HCT116 (cell line): ENCODE measurements around the gene IRAK2.
"Not testable (repeated sequence)": the region's sequence is repeated elsewhere in the genome, so short reads cannot be mapped to it uniquely, and the experiment has no call there.

Experiments used
- EZH2phosphoT487 ChIP-seq: fragments of 200-600 bp; IDR thresholded peaks from 2 replicates; pipeline ENCODE4 v1.6.1; 2018; ENCODE audit warnings: antibody characterized with exemption, borderline replicate concordance
- POLR2A ChIP-seq: IDR thresholded peaks from 2 replicates; pipeline ENCODE4 v1.7.0; 2011; ENCODE audit warnings: borderline replicate concordance; ENCODE audit not compliant: insufficient read depth, insufficient read length; ENCODE audit errors: extremely low read depth
- POLR2AphosphoS5 ChIP-seq: IDR thresholded peaks from 2 replicates; pipeline ENCODE4 v1.6.1; 2011; ENCODE audit warnings: mild to moderate bottlenecking, low read depth, low read length, moderate library complexity
- RAD21 ChIP-seq: IDR thresholded peaks from 2 replicates; pipeline ENCODE4 v1.6.1; 2012; ENCODE audit warnings: low read depth, mild to moderate bottlenecking
- TF ChIP-seq, protein P1 (sequence below): IDR thresholded peaks from 2 replicates; pipeline ENCODE4 v1.6.1; 2012
- TF ChIP-seq, protein P2 (sequence below), 3 experiments: fragments of 200-600 bp in 1 of 3; sonication (generic) in 1 of 3; IDR thresholded peaks in 2 of 3; conservative IDR thresholded peaks in 1 of 3; 2 replicates each; pipeline ENCODE4 v1.5.1; 2012 to 2017; ENCODE audit warnings: low read depth in 2 of 3, low read length in 2 of 3, antibody characterized with exemption in 1 of 3, borderline replicate concordance in 1 of 3, control low read depth in 1 of 3, mild to moderate bottlenecking in 1 of 3, mixed read lengths in 1 of 3, mixed run types in 1 of 3, moderate library complexity in 1 of 3; ENCODE audit not compliant: insufficient read depth in 1 of 3

DNA sequence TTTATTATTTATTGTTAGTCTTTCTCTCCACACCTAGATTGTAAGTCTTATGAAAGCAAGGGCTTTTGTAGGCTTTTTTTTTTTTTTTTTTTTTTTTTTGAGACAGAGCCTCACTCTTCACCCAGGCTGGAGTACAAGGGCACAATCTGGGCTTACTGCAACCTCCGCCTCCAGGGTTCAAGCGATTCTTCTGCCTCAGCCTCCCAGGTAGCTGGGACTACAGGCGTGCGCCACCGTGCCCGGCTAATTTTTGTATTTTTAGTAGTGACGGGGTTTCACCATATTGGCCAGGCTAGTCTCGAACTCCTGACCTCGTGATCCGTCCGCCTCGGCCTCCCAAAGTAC, 546 bp upstream of the IRAK2 start:
- TF ChIP-seq, protein P1, sequence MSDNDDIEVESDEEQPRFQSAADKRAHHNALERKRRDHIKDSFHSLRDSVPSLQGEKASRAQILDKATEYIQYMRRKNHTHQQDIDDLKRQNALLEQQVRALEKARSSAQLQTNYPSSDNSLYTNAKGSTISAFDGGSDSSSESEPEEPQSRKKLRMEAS: not testable (repeated sequence)
- not testable (repeated sequence) for TF ChIP-seq RAD21, POLR2A, EZH2phosphoT487, POLR2AphosphoS5
- TF ChIP-seq, protein P2, sequence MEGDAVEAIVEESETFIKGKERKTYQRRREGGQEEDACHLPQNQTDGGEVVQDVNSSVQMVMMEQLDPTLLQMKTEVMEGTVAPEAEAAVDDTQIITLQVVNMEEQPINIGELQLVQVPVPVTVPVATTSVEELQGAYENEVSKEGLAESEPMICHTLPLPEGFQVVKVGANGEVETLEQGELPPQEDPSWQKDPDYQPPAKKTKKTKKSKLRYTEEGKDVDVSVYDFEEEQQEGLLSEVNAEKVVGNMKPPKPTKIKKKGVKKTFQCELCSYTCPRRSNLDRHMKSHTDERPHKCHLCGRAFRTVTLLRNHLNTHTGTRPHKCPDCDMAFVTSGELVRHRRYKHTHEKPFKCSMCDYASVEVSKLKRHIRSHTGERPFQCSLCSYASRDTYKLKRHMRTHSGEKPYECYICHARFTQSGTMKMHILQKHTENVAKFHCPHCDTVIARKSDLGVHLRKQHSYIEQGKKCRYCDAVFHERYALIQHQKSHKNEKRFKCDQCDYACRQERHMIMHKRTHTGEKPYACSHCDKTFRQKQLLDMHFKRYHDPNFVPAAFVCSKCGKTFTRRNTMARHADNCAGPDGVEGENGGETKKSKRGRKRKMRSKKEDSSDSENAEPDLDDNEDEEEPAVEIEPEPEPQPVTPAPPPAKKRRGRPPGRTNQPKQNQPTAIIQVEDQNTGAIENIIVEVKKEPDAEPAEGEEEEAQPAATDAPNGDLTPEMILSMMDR (IDR thresholded peaks at IDR 0.05 in 2 of 3, conservative IDR thresholded peaks at IDR 0.05 in 1 of 3; ENCODE audit: borderline replicate concordance in 1 of 3, insufficient read depth in 1 of 3, low read depth in 2 of 3, low read length in 2 of 3): not testable (repeated sequence)
